Caco-2 (cell line): Measurements from ENCODE around the gene SUN2. TPM values are rescaled to one million over a fixed set of nuclear protein-coding genes. Genes with fewer than 3 reads are reported as not detected.

ENCODE experiments used
- BruUV-seq: library from RNA; stranded (reverse); fragments of 400-500 nt; replicated peaks from 2 replicates; lab custom pipeline; 2021; lab: Mats Ljungman, UMichigan
- CTCF ChIA-PET: fragments of 300-600 bp; sonication (Branson Sonifier 250); formaldehyde crosslinking; loops from one replicate; lab custom pipeline; 2022; ENCODE audit warnings: antibody characterized with exemption; lab: Charles Lee
- POLR2A ChIA-PET: fragments of 300-600 bp; sonication (Branson Sonifier 250); formaldehyde crosslinking; loops from one replicate; lab custom pipeline; 2022; ENCODE audit warnings: antibody characterized with exemption; lab: Charles Lee
- DNase-seq, 2 experiments: peaks; one replicate each; pipeline versions ENCODE4 v3.0.0 to v3.0.0-alpha.2; 2020 to 2022
- H3K27me3 ChIP-seq: replicated peaks from 2 replicates; pipeline ENCODE4 v1.6.0; 2011; ENCODE audit warnings: low read length; ENCODE audit not compliant: control insufficient read depth, insufficient read depth
- H3K36me3 ChIP-seq: 2 replicates; pipeline ENCODE4 v1.5.1; 2011; ENCODE audit warnings: low read length; ENCODE audit not compliant: control insufficient read depth, insufficient read depth
- H3K4me1 ChIP-seq: fragments of 250-450 bp; sonication (Bioruptor Pico); 2 replicates; pipeline ENCODE4 v1.5.1; 2020; ENCODE audit warnings: mild to moderate bottlenecking
- H3K4me3 ChIP-seq: 2 replicates; pipeline ENCODE4 v1.5.1; 2011; ENCODE audit warnings: low read depth, mild to moderate bottlenecking, control low read depth, low read length
- H3K9me3 ChIP-seq: fragments of 250-450 bp; sonication (Bioruptor Pico); 2 replicates; pipeline ENCODE4 v1.5.1; 2020; ENCODE audit warnings: mild to moderate bottlenecking, moderate library complexity
- H3K27ac Mint-ChIP-seq: one replicate; pipeline ENCODE4 v1.8.0; 2022; ENCODE audit warnings: mixed read lengths; ENCODE audit not compliant: unreplicated experiment
- H3K27me3 Mint-ChIP-seq: one replicate; pipeline ENCODE4 v1.8.0; 2022; ENCODE audit warnings: mixed read lengths; ENCODE audit not compliant: insufficient read depth, unreplicated experiment
- H3K36me3 Mint-ChIP-seq: one replicate; pipeline ENCODE4 v1.8.0; 2022; ENCODE audit warnings: mild to moderate bottlenecking, mixed read lengths; ENCODE audit not compliant: insufficient read depth, unreplicated experiment
- H3K4me1 Mint-ChIP-seq: one replicate; pipeline ENCODE4 v1.8.0; 2022; ENCODE audit warnings: low read depth, mixed read lengths; ENCODE audit not compliant: unreplicated experiment
- H3K4me3 Mint-ChIP-seq: one replicate; pipeline ENCODE4 v1.8.0; 2022; ENCODE audit warnings: mild to moderate bottlenecking, moderate library complexity, mixed read lengths; ENCODE audit not compliant: unreplicated experiment
- H3K9me3 Mint-ChIP-seq: one replicate; pipeline ENCODE4 v1.8.0; 2022; ENCODE audit warnings: mixed read lengths; ENCODE audit not compliant: unreplicated experiment
- intact Hi-C: fragments of 100-400 bp; cut with micrococcal nuclease; formaldehyde crosslinking; loops from one replicate; pipeline ENCODE4 v1.10.0; 2022; ENCODE audit not compliant: unreplicated experiment
- total RNA-seq: library from RNA; stranded (reverse); gene quantifications from 2 replicates; pipeline ENCODE4 v1.2.3, GENCODE V29; 2022
- TF ChIP-seq, protein P1 (sequence below), 2 experiments: fragments of 200-600 bp in 1 of 2; IDR thresholded peaks; 1 replicate in 1 of 2; 2 replicates in 1 of 2; pipeline versions ENCODE4 v1.5.1 to v1.8.0; 2011 to 2022; ENCODE audit warnings: antibody characterized with exemption in 1 of 2, control low read depth in 1 of 2, inconsistent platforms in 1 of 2, low read depth in 1 of 2, low read length in 1 of 2, mild to moderate bottlenecking in 1 of 2, moderate library complexity in 1 of 2; ENCODE audit not compliant: insufficient read depth in 1 of 2, severe bottlenecking in 1 of 2, unreplicated experiment in 1 of 2

SUN2 gene
- total RNA-seq, 1 experiment from 2014 or later = 67.8 TPM

DNA sequence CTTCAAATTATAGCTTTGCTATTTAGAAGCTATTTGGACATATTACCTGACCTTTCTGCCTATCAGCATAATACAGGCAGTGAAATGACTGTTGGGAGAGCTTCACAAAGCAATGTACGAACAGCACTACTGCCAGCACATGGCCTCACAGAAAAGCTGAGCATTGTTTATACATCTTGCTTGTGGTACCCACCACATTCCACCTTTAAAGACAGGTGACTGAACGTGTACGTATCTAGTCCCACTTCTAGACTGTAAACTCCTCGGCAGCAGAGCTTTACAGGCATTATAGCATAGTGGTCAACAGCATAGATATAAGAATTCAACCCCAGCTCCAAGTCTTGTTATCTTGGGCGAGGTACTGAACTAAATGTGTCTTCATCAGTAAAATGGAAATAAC lies 56.7 kb downstream of the SUN2 start:
- peaks cover 45% of the 10 kb centered on the region for H3K4me1 ChIP-seq
- H3K36me3 Mint-ChIP-seq = peaks cover 64% of the 10 kb centered on the region
- peaks cover 25% of the 10 kb centered on the region for H3K4me1 Mint-ChIP-seq
- peak overlapping the region; percentile 88 for H3K4me3 ChIP-seq
- H3K36me3 ChIP-seq = peaks cover 2% of the 10 kb centered on the region; the same call in 1 of the 2 replicates
- no peaks in the 10 kb centered on the region for H3K27me3 ChIP-seq
- BruUV-seq = no TSS peak
- TF ChIP-seq, protein P1, sequence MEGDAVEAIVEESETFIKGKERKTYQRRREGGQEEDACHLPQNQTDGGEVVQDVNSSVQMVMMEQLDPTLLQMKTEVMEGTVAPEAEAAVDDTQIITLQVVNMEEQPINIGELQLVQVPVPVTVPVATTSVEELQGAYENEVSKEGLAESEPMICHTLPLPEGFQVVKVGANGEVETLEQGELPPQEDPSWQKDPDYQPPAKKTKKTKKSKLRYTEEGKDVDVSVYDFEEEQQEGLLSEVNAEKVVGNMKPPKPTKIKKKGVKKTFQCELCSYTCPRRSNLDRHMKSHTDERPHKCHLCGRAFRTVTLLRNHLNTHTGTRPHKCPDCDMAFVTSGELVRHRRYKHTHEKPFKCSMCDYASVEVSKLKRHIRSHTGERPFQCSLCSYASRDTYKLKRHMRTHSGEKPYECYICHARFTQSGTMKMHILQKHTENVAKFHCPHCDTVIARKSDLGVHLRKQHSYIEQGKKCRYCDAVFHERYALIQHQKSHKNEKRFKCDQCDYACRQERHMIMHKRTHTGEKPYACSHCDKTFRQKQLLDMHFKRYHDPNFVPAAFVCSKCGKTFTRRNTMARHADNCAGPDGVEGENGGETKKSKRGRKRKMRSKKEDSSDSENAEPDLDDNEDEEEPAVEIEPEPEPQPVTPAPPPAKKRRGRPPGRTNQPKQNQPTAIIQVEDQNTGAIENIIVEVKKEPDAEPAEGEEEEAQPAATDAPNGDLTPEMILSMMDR (IDR thresholded peaks at IDR 0.05; ENCODE audit: insufficient read depth in 1 of 2, low read depth in 1 of 2, low read length in 1 of 2, severe bottlenecking in 1 of 2, unreplicated experiment in 1 of 2) = no peak
- POLR2A ChIA-PET = interaction anchor here (1.0 kb wide), 1 partner anchor 17 kb away, joined by 9 read pairs; the partner anchor contains the start of gene TOMM22
- H3K9me3 ChIP-seq = no peaks in the 10 kb centered on the region
- DNase-seq = no peak
- intact Hi-C loops = no loop called here
- no peaks in the 10 kb centered on the region for H3K9me3 Mint-ChIP-seq
- H3K27ac Mint-ChIP-seq = peak overlapping the region; percentile 100
- CTCF ChIA-PET = interaction anchor here (1.9 kb wide), 1 partner anchor 17 kb away, joined by 8 read pairs; the partner anchor contains the start of gene TOMM22
- H3K4me3 Mint-ChIP-seq = peak overlapping the region; percentile 87
- H3K27me3 Mint-ChIP-seq = no peaks in the 10 kb centered on the region

DNA sequence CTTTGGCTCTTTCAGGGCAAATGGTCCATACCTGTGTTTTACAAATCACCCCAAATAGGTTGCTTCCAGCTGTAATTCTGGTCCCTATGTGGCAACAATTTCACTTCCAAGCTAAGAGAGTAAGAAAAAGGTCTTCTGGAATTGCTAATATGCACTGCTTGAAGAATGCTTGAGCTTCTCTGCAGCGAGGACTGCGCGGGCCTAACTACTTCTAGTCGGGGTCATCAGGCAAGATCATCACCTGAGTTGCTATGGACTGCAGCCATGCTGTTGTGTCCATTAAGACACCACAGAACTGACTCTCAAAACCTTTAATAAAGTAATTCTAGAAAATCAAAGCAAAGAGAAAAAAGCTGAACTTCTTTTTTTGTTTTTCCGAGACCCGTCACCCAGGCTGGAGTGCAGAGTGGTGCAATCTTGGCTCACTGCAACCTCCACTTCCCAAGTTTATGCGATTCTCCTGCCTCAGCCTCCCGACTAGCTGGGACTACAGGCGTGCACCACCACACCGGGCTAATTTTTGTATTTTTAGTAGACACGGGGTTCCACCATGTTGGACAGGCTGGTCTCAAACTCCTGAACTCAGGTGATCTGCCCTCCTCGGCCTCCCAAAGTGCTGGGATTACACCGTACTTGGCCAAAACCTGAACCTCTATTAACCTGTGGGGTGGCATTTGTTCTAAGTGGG lies 57.2 kb downstream of the SUN2 start:
- Histone ChIP-seq H3K36me3 (peaks cover 2% of the 10 kb centered on the region; the same call in 1 of the 2 replicates), H3K27me3 (no peaks in the 10 kb centered on the region), H3K9me3 (no peaks in the 10 kb centered on the region), H3K4me1 (peaks cover 51% of the 10 kb centered on the region), H3K4me3 (peak overlapping the region; percentile 88)
- CTCF ChIA-PET = interaction anchor here (1.9 kb wide), 1 partner anchor 17 kb away, joined by 8 read pairs; the partner anchor contains the start of gene TOMM22
- TF ChIP-seq, protein P1 (IDR thresholded peaks at IDR 0.05; ENCODE audit: insufficient read depth in 1 of 2, low read depth in 1 of 2, low read length in 1 of 2, severe bottlenecking in 1 of 2, unreplicated experiment in 1 of 2) = no peak
- intact Hi-C loops = no loop called here
- peaks cover 69% of the 10 kb centered on the region for H3K36me3 Mint-ChIP-seq
- no peak for DNase-seq
- no peaks in the 10 kb centered on the region for H3K9me3 Mint-ChIP-seq
- BruUV-seq = no TSS peak
- POLR2A ChIA-PET = interaction anchor here (1.1 to 1.9 kb wide), 2 partner anchors 9 to 17 kb away, joined by 4 to 14 read pairs; partner anchors contain the start of gene TOMM22
- peaks cover 30% of the 10 kb centered on the region for H3K4me1 Mint-ChIP-seq
- peak overlapping the region; percentile 87 for H3K4me3 Mint-ChIP-seq
- peak overlapping the region; percentile 100 for H3K27ac Mint-ChIP-seq
- H3K27me3 Mint-ChIP-seq = no peaks in the 10 kb centered on the region

DNA sequence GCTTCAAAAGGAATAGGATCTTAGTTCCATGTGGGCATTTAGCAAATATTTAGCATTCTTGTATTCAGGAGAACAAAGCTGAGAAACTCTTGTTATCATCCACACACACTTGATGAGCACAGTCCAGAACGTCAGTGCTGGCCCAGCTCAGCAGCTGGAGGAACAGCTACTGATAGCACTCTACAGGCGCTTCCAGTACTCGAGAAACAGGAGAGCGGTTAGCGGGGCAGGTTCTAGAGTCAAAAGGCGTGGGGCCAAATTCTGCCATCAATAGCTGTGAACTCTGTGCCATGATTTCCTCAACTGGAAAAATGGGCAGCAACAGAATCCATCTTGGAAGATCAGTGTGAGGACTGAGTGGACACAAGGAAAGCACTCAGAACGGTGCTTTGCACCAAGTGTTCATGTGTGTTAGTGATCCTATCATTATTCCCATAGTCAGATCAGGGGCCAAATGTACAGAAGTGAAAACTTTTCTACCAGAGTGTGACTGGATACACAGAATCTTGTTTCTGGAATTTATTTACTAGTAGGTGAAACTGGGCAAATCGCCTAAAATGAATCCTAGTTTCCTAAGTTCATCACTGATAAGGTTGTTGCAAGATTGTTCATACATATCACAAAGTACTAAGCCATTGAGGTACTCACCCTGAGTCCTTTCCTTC lies 58.2 kb downstream of the SUN2 start:
- Mint-ChIP-seq H3K36me3 (peaks cover 78% of the 10 kb centered on the region), H3K9me3 (no peaks in the 10 kb centered on the region), H3K4me1 (peaks cover 37% of the 10 kb centered on the region), H3K27ac (peak overlapping the region; percentile 100), H3K27me3 (no peaks in the 10 kb centered on the region), H3K4me3 (peak overlapping the region; percentile 87)
- Histone ChIP-seq H3K36me3 (peaks cover 6% of the 10 kb centered on the region; the same call in 1 of the 2 replicates), H3K4me1 (peaks cover 59% of the 10 kb centered on the region), H3K27me3 (no peaks in the 10 kb centered on the region), H3K9me3 (no peaks in the 10 kb centered on the region), H3K4me3 (peak overlapping the region; percentile 22)
- CTCF ChIA-PET = interaction anchor here (1.1 to 1.5 kb wide), 2 partner anchors 16 to 27 kb away, joined by 4 to 7 read pairs; partner anchors contain the start of gene TOMM22
- TF ChIP-seq, protein P1 (IDR thresholded peaks at IDR 0.05; ENCODE audit: insufficient read depth in 1 of 2, low read depth in 1 of 2, low read length in 1 of 2, severe bottlenecking in 1 of 2, unreplicated experiment in 1 of 2) = no peak
- BruUV-seq = TSS peak; percentile 18
- peak; percentile 64 to 69 for DNase-seq
- POLR2A ChIA-PET = interaction anchor here (0.7 to 1.9 kb wide), 4 partner anchors 8 to 16 kb away, joined by 4 to 17 read pairs (median 10); partner anchors contain the start of genes GTPBP1 and TOMM22
- intact Hi-C loops = no loop called here
